AG09309 (cell line): ENCODE data around the gene AZU1.
"Not testable (repeated sequence)": the region's sequence is repeated elsewhere in the genome, so short reads cannot be mapped to it uniquely, and the experiment has no call there.

Experiments used
- DNase-seq: peaks from one replicate; pipeline ENCODE4 v3.0.0-alpha.2; 2010; ENCODE audit warnings: low read depth
- H3K4me3 ChIP-seq: 2 replicates; pipeline ENCODE4 v1.5.1; 2011; ENCODE audit warnings: mild to moderate bottlenecking, low read depth, low read length, moderate library complexity; ENCODE audit not compliant: control insufficient read depth
- CTCF ChIP-seq: IDR thresholded peaks from 2 replicates; pipeline ENCODE4 v1.5.1; 2011; ENCODE audit warnings: mild to moderate bottlenecking, low read depth, low read length, inconsistent platforms; ENCODE audit not compliant: insufficient read depth, control insufficient read depth; ENCODE audit errors: missing control alignments

The AZU1 gene

GRCh38 chr19:876089-876488 lies 48.5 kb downstream of the AZU1 start:
- no peak for DNase-seq
- no peak for TF ChIP-seq CTCF
- no peak overlapping the region for H3K4me3 ChIP-seq

GRCh38 chr19:876780-877314 lies 49.2 kb downstream of the AZU1 start:
- no peak overlapping the region for H3K4me3 ChIP-seq
- no peak for DNase-seq

GRCh38 chr19:877992-878660 lies 50.5 kb downstream of the AZU1 start:
- DNase-seq, H3K4me3 ChIP-seq: not testable (repeated sequence)

More at GRCh38 chr19:876780-877314, 49.2 kb downstream of the AZU1 start:
- no peak for TF ChIP-seq CTCF

GRCh38 chr19:878751-879561 lies 51.3 kb downstream of the AZU1 start:
- not testable (repeated sequence) for H3K4me3 ChIP-seq, DNase-seq

GRCh38 chr19:879711-880438 lies 52.2 kb downstream of the AZU1 start:
- no peak for TF ChIP-seq CTCF
- no peak overlapping the region for H3K4me3 ChIP-seq
- no peak for DNase-seq
